GM04504 (cell line): ENCODE data around the gene STAC2.

Experiments used
- DNase-seq: peaks from one replicate; pipeline ENCODE4 v3.0.0-alpha.2; 2012; ENCODE audit warnings: low read depth

STAC2 gene

GRCh38 chr17:39209317-39210092, 16.2 kb downstream of the STAC2 start:
- DNase-seq, result no peak

GRCh38 chr17:39208893-39209292, 16.9 kb downstream of the STAC2 start:
- DNase-seq, result no peak

- DNase-seq, result no peak
Observed at GRCh38 chr17:39208136-39208535, 17.6 kb downstream of the STAC2 start.

- no peak for DNase-seq
Observed at GRCh38 chr17:39205112-39205526, 20.6 kb downstream of the STAC2 start.

GRCh38 chr17:39204245-39204644, 21.5 kb downstream of the STAC2 start:
- DNase-seq, result no peak

GRCh38 chr17:39200957-39201510, 24.7 kb downstream of the STAC2 start:
- no peak for DNase-seq

GRCh38 chr17:39200070-39200879, 25.5 kb downstream of the STAC2 start, which contains the start of gene RPL19:
Gene RPL19, plus strand, starts transcription at chr17:39200283. Its CDS starts 62 bp downstream, at chr17:39200345.
- no peak for DNase-seq

- DNase-seq, result peak; percentile 85
Observed at GRCh38 chr17:39199820-39200069, 26.0 kb downstream of the STAC2 start.

- no peak for DNase-seq
Observed at GRCh38 chr17:39198186-39198566, 27.6 kb downstream of the STAC2 start.

GRCh38 chr17:39197380-39198185, 28.2 kb downstream of the STAC2 start, which contains the start of gene CACNB1:
Gene CACNB1, minus strand, starts transcription at chr17:39197669. Its CDS starts 174 bp downstream, at chr17:39197495.
- peak; percentile 38 for DNase-seq

GRCh38 chr17:39196808-39197291, 28.9 kb downstream of the STAC2 start:
- no peak for DNase-seq

GRCh38 chr17:39196241-39196807, 29.4 kb downstream of the STAC2 start:
- no peak for DNase-seq

GRCh38 chr17:39195568-39196160, 30.1 kb downstream of the STAC2 start:
- DNase-seq, result no peak

- DNase-seq, result no peak
Observed at GRCh38 chr17:39194985-39195524, 30.7 kb downstream of the STAC2 start.

GRCh38 chr17:39194089-39194984, 31.4 kb downstream of the STAC2 start:
- DNase-seq, result peak; percentile 28

GRCh38 chr17:39193346-39193745, 32.4 kb downstream of the STAC2 start:
- DNase-seq, result no peak

GRCh38 chr17:39192901-39193300, 32.8 kb downstream of the STAC2 start:
- DNase-seq, result no peak

GRCh38 chr17:39191750-39192510, 33.8 kb downstream of the STAC2 start:
- no peak for DNase-seq

- DNase-seq, result no peak
Observed at GRCh38 chr17:39187152-39187830, 38.5 kb downstream of the STAC2 start.
